HG02571 (cell line): ENCODE results near the gene OVOL3.
A peak's percentile ranks its signal among the peaks of the same experiment; 100 is the strongest.
"Not testable (repeated sequence)": the region's sequence is repeated elsewhere in the genome, so short reads cannot be mapped to it uniquely, and the experiment has no call there.

ENCODE experiments used
- ATAC-seq: cut with Tn5 transposase; IDR thresholded peaks from one replicate; pipeline ENCODE4 v1.9.1; 2021; ENCODE audit warnings: mild to moderate bottlenecking, moderate library complexity; ENCODE audit not compliant: unreplicated experiment

OVOL3 gene

GRCh38 chr19:36110487-36111199, at the start of gene OVOL3:
Gene OVOL3, plus strand, starts transcription at chr19:36111143. Its CDS starts 60 bp downstream, at chr19:36111203.
- ATAC-seq, result no peak

GRCh38 chr19:36061367-36061766, 49.6 kb upstream of the OVOL3 start:
- ATAC-seq, result no peak

- ATAC-seq, result no peak
Observed at GRCh38 chr19:36064826-36065225, 46.1 kb upstream of the OVOL3 start.

- no peak for ATAC-seq
Observed at GRCh38 chr19:36067681-36068080, 43.3 kb upstream of the OVOL3 start.

- ATAC-seq, result not testable (repeated sequence)
Observed at GRCh38 chr19:36068810-36069499, 42.0 kb upstream of the OVOL3 start.

- no peak for ATAC-seq
Observed at GRCh38 chr19:36072081-36072480, 38.9 kb upstream of the OVOL3 start.

GRCh38 chr19:36073121-36073876, 37.6 kb upstream of the OVOL3 start:
- no peak for ATAC-seq

- ATAC-seq, result no peak
Observed at GRCh38 chr19:36079389-36079945, 31.5 kb upstream of the OVOL3 start.

GRCh38 chr19:36081385-36081784, 29.6 kb upstream of the OVOL3 start:
- no peak for ATAC-seq

GRCh38 chr19:36081894-36082293, 29.0 kb upstream of the OVOL3 start:
- ATAC-seq, result no peak

GRCh38 chr19:36082916-36083315, 28.0 kb upstream of the OVOL3 start:
- no peak for ATAC-seq

- no peak for ATAC-seq
Observed at GRCh38 chr19:36084231-36085009, 26.5 kb upstream of the OVOL3 start.

GRCh38 chr19:36086326-36086725, 24.6 kb upstream of the OVOL3 start:
- ATAC-seq, result no peak

GRCh38 chr19:36089847-36090246, 21.1 kb upstream of the OVOL3 start:
- no peak for ATAC-seq

- no peak for ATAC-seq
Observed at GRCh38 chr19:36090910-36091695, 19.8 kb upstream of the OVOL3 start.

GRCh38 chr19:36092566-36092965, 18.4 kb upstream of the OVOL3 start:
- no peak for ATAC-seq

GRCh38 chr19:36093146-36093662, 17.7 kb upstream of the OVOL3 start:
- peak; percentile 51 for ATAC-seq

- no peak for ATAC-seq
Observed at GRCh38 chr19:36093687-36094086, 17.3 kb upstream of the OVOL3 start.

- no peak for ATAC-seq
Observed at GRCh38 chr19:36097036-36097435, 13.9 kb upstream of the OVOL3 start.
